ENCODE measurements around the gene MBTPS1.

The MBTPS1 gene

DNA sequence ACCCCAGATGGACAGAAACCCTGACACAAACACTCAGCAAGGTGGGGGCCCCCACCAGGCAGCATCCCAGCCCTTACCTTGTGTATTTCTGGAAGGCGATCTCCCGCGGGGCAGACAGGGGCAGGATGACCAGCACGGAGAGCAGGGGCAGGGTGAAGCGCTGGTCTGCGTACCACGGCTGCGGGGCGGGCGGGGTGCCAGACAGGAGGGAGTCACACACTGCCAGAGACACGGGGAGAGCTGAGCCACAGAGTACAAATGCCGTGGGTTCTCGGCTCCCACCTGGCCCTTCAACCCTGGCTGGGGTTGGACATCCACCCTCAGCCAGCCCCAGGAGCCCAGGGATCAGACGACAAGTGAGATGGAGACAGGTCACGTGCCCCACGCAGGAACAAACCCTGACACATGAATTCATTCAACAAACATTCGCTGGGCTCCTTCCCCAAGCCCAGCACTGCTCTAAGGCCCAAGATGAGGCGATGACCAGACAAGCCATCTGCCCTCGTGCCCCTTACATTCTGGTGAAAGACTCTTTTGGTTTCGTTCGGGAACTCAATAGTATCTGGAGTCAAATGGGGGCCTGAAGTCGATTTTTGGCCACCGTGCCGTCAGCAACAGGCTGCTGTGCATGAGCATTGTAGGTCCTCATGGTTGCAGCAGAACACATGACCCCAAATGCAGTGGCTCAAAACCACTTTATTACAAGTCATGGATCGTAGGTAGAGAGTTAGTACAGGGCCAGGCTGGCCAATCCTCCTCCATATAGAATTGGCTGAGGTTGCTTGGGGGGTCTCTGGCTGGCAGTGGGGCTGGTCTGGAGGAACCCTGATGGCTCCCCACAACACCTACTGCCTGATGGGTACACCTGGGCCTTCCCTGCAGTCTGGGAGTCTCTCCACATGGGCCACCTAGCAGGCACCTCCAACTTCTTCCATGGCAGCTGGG is 83.2 kb downstream of the MBTPS1 start:
- no peak for DNase-seq

- no peak for DNase-seq
Measured at GRCh38 chr16:84032458-84033178, 84.1 kb downstream of the MBTPS1 start.

DNA sequence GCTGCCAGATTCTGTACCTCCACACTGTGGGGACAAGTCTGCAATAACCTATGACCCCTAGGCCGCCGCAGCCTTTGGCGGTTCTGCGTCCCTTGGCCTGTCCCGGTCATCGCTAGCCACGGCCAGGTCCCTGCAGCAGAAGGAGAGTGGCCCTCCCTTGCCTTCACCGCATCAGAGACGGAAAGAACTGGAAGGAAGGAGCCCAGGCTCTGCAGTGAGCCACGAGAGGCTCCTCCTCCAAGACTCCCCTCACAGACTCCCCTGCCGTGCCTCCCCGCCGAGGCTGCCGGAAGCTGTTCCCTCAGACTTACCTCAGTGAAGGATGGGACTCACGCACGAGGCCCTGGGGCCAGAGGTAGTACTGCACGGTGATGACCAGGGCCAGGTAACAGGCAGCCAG is 85.2 kb downstream of the MBTPS1 start:
- no peak for DNase-seq

- DNase-seq, result peak; percentile 73 to 88 (median 84)
Measured at GRCh38 chr16:84029297-84030047, 87.3 kb downstream of the MBTPS1 start.

DNA sequence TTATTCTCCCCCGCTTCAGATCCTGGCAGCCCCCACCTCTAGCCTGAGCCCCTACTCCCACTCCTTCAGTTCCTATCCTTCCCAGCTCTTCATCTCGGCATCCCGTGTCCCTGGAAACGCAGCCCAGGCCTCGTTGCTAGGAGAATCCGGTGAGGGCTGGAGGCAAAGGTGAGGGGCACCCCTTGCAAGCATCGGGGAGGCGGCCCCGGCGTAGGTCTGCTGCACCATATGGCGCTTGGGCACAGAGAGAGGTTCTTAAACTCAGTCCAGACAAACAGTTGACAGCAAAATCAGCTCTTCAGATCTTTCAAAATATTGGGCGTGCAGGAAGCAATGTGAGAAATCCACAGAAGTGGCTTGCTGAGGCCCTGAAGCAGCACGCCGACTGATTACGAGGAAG is 89.1 kb downstream of the MBTPS1 start:
- no peak for DNase-seq

DNA sequence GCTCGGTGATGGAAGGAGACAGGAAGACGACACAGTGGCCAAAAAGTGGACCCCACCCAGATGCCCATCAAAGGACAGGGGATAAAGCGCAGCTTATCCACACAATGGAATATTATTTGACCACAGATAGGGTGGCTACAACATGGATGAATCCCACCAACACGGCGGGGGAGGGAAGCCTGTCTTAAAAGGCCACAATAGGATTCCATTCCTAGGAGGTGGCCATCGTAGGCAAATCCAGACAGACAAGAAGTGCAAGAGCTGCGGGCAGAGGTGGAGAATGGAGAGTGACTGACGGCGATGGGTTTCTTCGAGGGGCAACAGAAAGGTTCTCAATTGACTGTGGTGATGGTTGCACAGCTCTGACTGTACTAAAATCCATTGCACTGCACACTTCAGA is 90.1 kb downstream of the MBTPS1 start:
- DNase-seq, result no peak

GRCh38 chr16:84024854-84025253 is 91.9 kb downstream of the MBTPS1 start:
- DNase-seq, result no peak

DNA sequence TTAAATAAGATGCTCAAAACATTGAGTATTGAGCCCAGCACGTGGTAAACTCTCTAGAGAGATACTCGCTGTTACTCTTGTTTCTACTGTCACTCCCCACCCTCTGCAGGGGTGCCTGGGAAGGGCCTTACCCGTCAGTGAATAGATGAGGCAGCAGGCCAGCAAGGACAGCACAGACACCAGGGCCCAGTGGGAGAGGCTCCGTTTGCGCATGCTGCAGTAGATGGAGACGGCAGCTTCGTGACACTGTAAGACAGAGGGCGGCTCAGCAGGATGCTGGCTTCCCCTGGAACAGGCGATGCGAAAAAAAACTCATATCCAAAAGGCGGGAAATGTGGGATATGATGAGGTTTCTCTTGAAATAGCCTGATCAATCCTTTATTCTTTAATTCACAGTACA is 94.1 kb downstream of the MBTPS1 start:
- DNase-seq, result no peak

DNA sequence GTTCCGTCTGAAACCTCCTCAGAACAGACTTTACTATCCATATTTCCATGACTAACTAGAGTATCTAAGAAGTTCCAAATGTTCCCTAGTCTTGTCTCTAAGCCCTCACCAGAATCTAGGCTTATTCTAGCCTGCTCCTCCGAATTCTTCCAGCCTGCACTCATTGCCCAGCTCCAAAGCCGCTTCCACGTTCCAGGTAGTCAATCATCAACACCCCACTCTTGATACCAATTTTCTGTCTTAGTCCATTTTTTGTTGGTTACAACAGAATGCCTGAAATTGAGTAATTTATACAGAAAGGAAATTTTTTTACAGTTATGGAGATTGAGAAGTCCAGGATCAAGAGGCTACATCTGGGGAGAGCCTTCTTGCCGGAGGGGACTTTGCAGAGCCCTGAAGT is 95.3 kb downstream of the MBTPS1 start:
- no peak for DNase-seq

GRCh38 chr16:84020353-84020752 is 96.4 kb downstream of the MBTPS1 start:
- DNase-seq, result no peak

- DNase-seq, result no peak
Measured at GRCh38 chr16:84018710-84019109, 98.0 kb downstream of the MBTPS1 start.

- DNase-seq, result no peak
Measured at GRCh38 chr16:84016477-84016876, 100.3 kb downstream of the MBTPS1 start.

DNA sequence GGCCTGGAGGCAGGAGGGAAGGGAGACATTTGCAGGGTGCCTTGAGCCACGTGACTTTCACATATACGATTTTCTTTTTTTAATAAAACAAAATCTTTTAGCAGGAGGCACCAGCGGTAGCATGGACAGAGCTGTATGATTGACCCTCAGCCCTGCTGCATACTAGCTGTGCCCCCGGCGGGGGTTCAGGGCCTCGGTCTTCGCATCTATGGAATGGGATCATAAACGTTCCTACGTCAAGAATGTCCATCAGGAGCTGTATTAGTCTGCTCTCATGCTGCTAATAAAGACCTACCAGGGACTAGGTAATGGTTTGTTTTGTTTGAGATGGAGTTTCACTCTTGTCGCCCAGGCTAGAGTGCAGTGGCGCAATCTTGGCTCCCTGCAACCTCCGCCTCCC is 101.3 kb downstream of the MBTPS1 start:
- DNase-seq, result no peak

DNA sequence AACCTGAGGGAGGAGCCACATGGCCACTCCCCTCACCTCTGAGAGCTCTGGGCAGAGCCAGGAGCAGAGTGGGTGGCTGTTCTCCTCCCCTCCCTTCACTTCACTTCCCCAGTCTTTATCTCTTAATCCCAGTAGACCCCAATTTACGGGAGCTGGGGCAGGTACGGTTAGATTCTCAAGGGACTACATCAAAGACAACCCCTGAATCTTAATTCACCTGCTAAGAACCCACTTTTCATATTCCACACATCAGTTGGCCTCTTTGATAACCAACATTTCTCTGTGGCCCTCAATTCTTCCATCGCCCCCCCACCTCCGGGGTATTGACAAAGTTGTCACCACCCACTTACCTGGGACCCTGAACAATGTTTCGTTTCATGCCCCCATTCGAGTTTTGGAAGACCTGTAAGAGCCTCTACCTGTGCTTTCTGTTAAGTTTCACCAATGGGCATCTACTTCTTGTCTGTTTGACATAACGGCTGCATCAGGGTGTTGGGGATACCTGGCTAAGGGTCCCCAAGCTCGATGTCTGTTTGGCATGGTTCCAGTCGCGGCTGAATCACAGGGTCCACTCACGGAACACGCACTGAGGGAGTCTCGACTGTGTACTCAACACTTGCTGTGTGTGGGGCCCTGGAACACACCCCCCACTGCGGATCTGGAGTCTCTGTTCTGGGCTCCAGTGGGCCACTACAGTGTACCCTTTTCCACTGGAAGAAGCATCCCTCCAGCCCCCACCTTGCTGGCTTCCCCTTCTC is 102.0 kb downstream of the MBTPS1 start:
- DNase-seq, result no peak

GRCh38 chr16:84013787-84014569 is 102.8 kb downstream of the MBTPS1 start:
- peak; percentile 28 to 59 (median 50) for DNase-seq

GRCh38 chr16:84009282-84009681 is 107.5 kb downstream of the MBTPS1 start:
- no peak for DNase-seq

GRCh38 chr16:84007965-84008364 is 108.8 kb downstream of the MBTPS1 start:
- DNase-seq, result no peak

GRCh38 chr16:84007520-84007919 is 109.2 kb downstream of the MBTPS1 start:
- no peak for DNase-seq

GRCh38 chr16:84005391-84005790 is 111.4 kb downstream of the MBTPS1 start:
- no peak for DNase-seq

- DNase-seq, result no peak
Measured at GRCh38 chr16:84004442-84004841, 112.3 kb downstream of the MBTPS1 start.
